TTC549 (cell line): Measurements from ENCODE around the gene PSORS1C2.
"Not testable (repeated sequence)": the region's sequence is repeated elsewhere in the genome, so short reads cannot be mapped to it uniquely, and the experiment has no call there.

Experiments
- FAIRE-seq: peaks from 2 replicates; lab custom pipeline; 2012; peaks lifted over from hg19 to GRCh38; lab: Jason Lieb, UNC

PSORS1C2 gene

GRCh38 chr6:31138982-31139381, at the start of gene PSORS1C2:
Gene PSORS1C2 (minus strand): TSS chr6:31139066. CDS start chr6:31139026, 40 bp downstream.
- FAIRE-seq, result no peak

DNA sequence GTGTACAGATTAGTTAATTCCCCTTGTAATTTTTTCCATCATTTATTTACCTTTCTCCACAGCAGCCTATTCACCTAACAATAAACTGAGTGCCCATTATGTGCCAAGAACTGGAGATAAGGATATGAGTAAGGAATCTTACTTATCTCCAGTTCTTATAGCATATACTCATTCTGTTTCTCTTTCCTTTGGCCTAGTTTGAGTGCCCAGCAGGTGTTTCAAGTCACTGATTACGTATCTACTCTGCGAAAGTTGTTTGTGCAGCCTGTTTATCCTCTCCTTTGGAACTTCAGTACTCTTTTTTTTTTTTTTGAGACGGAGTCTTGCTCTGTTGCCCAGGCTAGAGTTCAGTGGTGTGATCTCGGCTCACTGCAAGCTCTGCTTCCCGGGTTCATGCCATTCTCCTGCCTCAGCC, 48.9 kb upstream of the PSORS1C2 start:
- FAIRE-seq, result no peak

DNA sequence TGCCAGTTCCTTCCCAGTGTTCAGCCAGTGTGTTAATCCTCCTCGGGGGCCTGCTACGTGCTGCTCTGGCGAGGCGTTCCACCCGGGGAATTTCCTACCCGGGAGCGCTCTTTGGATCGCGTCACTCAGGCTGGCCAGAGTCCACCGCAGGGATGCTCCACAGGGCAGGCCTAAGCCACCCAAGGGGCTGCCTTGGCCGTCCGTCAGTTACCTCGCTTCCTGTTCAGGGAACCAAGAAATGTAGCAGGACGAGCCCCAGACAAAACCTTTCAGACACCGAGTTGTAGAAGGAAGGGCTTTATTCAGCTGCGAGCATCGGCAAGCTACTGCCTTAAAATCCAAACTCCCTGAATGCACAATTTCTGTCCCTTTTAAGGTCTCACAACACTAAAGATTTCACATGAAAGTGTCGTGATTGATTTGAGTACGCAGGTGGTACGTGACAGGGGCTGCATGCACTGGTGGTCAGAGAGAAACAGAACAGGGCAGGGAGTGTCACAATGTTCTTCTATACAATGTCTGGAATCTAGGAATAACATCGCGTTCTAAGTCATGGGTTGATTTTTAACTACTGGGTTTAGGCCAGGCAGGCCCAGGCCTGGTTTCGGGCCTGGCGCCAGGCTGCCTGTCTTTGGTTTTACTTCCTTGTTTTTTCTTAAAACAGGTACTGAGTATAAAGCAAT, 47.3 kb upstream of the PSORS1C2 start:
- no peak for FAIRE-seq

DNA sequence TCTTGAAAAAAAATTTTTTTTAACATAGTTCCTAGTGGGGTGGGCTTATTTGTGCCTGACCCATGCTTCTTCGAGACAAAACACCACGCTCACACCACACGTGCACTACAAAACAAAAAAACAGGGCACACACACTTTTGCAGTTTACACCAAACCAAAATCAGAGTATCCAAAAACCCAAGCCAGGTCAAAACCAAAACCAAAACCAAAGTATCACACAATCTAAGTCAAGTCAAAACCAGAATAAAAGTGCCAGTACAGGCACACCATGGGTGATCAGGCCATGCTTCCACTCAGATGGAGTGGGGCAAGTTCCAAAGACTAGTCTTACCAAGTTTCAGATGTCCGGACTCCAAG, 46.8 kb upstream of the PSORS1C2 start:
- not testable (repeated sequence) for FAIRE-seq

DNA sequence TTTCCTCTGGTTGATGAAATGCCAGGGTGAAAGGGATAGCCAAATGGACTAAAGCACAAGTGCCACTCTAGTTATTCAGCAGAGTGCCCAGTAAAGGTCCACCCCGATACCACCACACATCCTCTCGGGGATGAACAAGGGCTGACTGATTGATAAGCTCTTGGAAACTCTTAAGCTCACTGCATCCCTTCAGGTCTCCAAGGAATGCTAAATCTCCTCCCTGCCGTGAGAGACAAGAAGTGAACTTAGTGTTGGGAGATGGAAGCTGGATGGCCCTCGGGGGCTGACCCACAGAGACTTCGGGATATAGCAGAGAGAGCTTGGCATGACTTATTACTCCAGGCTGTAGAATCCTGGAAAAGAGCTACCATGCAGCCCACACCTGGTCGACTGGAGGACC, 45.0 kb upstream of the PSORS1C2 start:
- not testable (repeated sequence) for FAIRE-seq

DNA sequence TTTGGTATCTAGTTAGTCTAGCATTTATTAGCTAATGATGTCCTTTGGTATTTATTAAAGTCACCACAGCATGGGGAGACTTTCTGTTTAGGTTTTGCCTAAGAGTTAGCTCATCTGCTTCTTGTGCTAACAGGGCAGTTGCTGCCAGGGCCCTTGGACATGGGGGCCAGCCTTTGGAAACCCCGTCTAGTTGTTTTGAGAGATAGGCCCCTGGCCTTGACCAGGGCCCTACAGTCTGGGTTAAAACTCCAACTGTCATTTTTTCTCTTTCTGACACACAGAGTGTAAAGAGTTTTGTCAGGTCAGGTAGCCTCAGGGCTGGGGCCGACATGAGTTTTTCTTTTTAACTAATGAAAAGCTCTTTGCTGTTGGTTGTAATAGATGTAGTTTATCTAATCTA, 44.4 kb upstream of the PSORS1C2 start:
- not testable (repeated sequence) for FAIRE-seq

DNA sequence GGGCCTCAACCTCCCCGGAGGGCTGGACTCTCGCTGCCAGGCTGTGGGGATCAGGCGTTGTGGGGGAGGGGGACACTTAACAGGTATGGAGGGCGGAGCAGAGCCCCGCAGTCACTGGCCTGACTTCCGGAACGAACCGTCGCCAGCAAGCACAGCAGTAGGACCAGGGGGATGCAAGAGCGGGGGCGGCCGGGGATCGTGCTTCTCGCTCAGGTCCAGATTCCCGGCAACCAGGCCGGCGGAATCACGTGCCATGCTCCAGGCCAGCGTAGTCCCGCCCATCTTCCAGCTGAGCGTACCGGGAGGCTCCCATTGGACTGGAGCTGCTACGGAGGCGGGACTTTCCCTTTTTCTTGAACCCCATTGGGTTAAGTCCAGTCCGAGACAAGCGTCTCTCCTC, 41.6 kb upstream of the PSORS1C2 start:
- FAIRE-seq, result no peak

- FAIRE-seq, result no peak
Measured at GRCh38 chr6:31179896-31180295, 41.0 kb upstream of the PSORS1C2 start.

DNA sequence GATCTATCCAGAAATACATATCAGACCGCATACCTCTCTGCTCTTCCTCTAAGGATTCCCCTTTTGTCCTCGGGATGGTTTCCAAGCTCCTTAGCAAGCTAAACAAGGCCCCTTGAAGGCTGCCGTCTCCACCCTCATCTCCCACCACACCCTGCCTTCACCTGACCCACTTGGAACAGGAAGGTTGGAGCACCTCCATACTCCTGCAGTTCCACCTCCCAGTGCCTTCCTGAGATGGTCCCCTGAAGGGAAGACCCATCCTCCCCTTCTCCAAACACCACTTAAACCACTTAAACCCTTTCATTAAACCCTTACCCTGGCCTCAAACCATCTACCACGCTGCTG, 40.1 kb upstream of the PSORS1C2 start:
- no peak for FAIRE-seq

DNA sequence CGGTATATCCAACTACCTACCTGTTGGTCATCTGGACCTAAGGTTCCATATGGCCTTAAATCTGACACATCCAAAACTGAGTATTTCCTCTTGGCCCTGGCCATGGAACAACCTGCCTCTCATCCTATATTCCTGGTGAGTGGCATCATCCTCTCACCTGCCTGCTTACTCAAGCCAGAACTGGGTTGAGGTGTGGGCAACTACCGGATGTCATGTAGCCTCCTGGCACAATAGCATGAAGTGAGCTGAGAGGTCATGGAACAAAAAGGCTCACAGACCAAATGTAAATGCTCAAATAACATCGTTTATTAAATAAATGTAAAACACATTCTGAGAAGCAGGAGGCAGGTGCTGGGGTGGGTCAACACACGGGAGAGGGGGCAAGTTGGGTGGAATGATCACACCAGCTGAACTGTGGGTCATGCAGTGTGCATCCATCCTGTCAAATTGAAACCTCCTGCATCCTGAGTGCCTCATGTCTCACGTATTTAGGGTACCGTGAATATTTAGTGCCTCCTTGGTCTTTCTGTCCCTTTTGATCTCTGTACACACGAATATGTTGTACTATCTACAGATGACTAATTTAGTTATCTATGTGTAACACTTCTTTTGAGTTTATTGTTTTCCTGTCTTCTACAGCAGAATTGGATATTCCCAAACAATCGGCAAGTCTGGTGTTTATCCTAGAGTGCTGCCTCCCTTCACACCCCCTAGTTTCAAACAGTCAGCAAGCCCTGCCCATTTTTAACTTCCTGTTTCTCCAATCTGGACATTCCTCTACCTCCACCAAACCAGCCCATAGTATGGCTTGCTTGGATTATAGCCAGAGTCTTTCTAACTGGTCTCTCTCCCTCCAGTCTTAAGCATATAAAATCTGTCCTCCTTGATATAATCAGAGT, 39.5 kb upstream of the PSORS1C2 start:
- no peak for FAIRE-seq

DNA sequence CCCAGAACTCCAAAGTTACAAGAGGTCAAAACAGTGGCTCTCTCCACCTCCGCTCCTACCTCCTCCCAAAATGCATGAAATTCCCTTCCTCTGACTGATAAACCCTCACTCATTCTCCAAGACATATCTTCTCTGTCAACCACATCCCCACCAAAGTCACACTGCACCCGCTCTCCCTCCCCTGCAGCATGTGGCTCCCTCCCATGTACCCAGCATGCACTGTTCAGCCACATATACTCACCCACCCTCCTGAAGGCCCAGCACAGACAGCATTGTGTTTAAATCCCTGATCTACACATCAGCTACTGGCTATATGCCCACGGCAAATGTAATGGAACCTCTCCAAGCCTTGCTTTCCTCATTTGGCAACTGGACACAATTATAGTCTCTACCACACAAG, 37.1 kb upstream of the PSORS1C2 start:
- FAIRE-seq, result no peak

GRCh38 chr6:31174378-31174777, 35.5 kb upstream of the PSORS1C2 start:
- FAIRE-seq, result no peak

DNA sequence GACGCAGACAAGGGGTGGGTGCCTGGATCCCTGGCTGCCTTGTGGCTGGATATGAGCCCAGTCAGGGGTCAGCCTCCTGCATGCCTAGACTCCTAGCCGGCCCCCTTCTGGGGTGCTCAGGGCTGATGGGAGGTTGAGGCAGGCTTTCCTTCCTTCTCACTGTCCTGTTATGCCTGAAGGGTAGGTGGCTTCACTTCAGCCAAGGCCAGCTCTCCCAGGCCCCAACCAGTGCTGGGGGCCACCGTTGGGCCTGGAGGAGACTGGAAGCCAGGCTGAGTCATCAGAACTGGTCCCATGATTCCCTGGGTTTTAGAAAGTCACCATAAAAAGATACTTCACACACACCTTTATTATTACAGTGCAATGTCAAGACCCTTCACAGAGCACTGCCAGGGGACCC, 34.5 kb upstream of the PSORS1C2 start:
- FAIRE-seq, result no peak

- no peak for FAIRE-seq
Measured at GRCh38 chr6:31172973-31173384, 34.1 kb upstream of the PSORS1C2 start.

- FAIRE-seq, result no peak
Measured at GRCh38 chr6:31171931-31172905, 33.4 kb upstream of the PSORS1C2 start.

DNA sequence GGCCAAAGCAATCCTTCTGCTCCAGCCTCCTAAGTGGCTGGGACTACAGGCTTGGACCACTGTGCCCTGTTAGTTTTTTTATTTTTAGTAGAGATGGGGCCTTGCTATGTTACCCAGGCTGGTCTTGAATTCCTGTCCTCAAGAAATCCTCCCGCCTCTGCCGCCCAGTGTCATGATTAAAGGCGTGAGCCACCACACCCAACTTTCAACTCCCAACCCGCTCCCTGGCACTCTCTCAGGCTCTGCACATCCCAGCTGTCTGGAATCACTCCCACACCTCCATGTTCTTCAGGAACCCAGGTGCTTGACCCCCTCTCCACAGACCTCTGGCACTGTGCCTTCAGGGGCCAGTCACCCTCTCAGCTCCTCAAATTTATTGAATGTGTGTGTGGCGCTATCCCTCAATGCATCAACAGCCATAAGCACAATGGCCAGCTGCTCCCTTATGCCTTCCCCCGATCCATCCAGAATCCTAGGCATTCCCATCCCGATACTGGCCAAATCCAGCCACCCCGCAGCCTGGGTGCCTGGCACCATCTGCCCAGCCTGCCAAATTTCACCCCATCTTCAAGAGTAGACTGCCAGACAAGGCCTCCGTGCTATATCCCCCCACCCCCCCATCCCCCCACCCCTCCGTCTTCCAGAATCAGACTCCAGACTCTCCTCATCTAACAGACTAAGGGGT, 32.3 kb upstream of the PSORS1C2 start:
- no peak for FAIRE-seq

GRCh38 chr6:31170600-31170881, 31.7 kb upstream of the PSORS1C2 start, which contains the start of gene POU5F1:
Gene POU5F1 (minus strand): TSS chr6:31170682. CDS start chr6:31170620, 62 bp downstream.
- FAIRE-seq, result no peak

DNA sequence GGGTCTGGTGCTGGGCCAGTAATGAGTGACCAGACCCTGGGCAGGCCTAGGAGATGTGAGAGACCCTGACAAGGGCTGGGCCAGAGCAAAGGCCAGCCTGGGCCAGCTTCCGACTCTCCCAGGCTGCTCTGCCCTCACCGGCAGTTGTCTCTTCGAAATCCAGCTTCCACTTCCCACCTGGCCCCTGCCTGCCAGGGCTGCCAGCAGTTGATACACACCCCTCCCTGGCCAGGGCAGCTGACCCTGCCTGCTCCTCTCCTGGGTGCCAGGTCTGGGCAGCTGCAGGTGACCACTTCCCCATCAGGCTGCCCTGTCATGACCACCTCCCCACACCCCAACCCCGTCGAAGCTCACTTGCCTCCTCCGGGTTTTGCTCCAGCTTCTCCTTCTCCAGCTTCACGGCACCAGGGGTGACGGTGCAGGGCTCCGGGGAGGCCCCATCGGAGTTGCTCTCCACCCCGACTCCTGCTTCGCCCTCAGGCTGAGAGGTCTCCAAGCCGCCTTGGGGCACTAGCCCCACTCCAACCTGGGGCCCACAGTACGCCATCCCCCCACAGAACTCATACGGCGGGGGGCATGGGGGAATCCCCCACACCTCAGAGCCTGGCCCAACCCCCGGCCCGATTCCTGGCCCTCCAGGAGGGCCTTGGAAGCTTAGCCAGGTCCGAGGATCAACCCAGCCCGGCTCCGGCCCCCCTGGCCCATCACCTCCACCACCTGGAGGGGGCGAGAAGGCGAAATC, 31.2 kb upstream of the PSORS1C2 start:
- not testable (repeated sequence) for FAIRE-seq

GRCh38 chr6:31169123-31169857, 30.4 kb upstream of the PSORS1C2 start:
- FAIRE-seq, result no peak

- no peak for FAIRE-seq
Measured at GRCh38 chr6:31168606-31169005, 29.7 kb upstream of the PSORS1C2 start.

- no peak for FAIRE-seq
Measured at GRCh38 chr6:31165986-31166385, 27.1 kb upstream of the PSORS1C2 start.
